NCI-H1092 treated with DMSO at 0.1 percent for 48 hours (cell line): ENCODE results near the gene PNPLA1.

Experiments
- DNase-seq: peaks from one replicate; lab custom pipeline; 2025; lab: John Stamatoyannopoulos, UW

Gene PNPLA1

GRCh38 chr6:36317623-36318022 lies 47.8 kb downstream of the PNPLA1 start:
- no peak for DNase-seq

DNA sequence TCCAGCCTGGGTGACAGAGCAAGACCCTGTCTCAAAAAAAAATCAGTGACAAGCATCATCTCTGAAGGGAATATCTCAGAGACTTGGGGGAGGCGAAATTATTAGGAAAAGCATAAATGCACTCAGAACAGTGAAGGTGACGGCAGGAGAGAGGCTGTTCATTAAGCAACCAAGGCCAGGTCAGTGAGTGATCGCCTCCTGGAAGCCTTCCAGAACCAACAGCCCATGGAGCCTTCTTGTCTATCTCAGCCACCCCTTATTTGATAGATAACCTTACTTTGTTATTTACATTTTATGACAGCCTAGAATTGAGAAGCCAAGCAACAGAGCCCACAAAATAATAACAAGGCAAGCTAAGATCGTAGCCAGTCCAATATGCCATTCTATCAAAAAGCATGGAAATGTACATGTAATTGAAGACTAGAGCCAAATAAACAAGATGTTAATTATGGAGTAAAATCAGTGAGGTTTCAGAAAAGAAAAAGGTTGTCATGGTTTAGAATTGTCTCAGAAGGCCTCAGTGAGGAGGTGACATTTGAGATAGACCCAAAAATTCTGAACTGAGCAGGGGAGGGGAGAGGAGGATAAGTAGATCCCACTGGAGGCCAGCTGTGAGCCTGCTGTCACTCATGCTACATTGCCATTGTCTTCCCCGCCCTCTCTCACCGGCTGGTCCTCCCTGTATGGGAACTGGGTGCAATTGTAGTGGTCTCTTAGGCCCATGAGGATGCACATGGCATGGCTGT lies 49.0 kb downstream of the PNPLA1 start:
- DNase-seq: peak; percentile 40

GRCh38 chr6:36319436-36319762 lies 49.5 kb downstream of the PNPLA1 start:
- peak; percentile 82 for DNase-seq

GRCh38 chr6:36319821-36320220 lies 50.0 kb downstream of the PNPLA1 start:
- no peak for DNase-seq

GRCh38 chr6:36320475-36320874 lies 50.6 kb downstream of the PNPLA1 start:
- DNase-seq: peak; percentile 16

DNA sequence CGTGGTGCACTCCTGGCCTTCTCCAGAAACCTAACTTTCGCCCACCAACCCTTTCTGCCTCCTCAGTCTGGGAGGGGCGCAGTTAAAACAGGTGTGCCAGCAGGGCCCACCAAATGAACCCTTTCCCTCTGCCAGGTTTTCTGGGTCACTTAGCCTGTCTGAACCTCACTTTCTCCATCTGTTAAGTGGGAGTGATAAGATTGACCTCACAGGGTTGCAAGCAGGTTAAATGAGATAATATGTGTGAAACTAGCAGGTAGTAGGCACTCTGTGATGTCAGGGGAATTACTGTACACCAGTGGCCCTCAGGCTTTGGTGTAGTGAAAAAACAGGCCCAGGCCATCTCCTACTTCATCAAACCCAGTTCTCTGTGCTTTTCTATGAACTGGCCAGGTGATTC lies 52.7 kb downstream of the PNPLA1 start:
- no peak for DNase-seq

GRCh38 chr6:36323062-36323461 lies 53.2 kb downstream of the PNPLA1 start:
- DNase-seq: no peak

DNA sequence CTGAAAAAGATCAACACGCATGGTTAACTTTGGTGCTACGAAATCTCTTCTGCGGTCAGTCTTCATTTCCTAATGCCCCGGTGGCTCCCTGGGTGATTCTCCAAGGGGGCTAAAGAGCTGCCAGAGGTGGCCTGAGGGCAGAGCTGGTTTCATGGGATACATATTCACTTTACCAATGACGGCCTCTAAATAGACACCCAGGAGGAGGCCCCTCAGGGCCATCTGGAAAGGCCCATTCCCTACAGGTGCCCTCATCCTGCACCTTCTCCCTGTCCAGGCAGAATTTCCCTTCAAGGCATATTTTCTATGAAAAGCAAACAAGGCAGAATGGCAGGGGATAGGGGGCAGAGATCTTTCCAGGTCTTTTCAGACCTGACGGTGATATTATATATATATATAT lies 54.3 kb downstream of the PNPLA1 start:
- DNase-seq: no peak

- no peak for DNase-seq
Observed at GRCh38 chr6:36324715-36325114, 54.9 kb downstream of the PNPLA1 start.

- peak; percentile 19 for DNase-seq
Observed at GRCh38 chr6:36326356-36326995, 56.6 kb downstream of the PNPLA1 start.

DNA sequence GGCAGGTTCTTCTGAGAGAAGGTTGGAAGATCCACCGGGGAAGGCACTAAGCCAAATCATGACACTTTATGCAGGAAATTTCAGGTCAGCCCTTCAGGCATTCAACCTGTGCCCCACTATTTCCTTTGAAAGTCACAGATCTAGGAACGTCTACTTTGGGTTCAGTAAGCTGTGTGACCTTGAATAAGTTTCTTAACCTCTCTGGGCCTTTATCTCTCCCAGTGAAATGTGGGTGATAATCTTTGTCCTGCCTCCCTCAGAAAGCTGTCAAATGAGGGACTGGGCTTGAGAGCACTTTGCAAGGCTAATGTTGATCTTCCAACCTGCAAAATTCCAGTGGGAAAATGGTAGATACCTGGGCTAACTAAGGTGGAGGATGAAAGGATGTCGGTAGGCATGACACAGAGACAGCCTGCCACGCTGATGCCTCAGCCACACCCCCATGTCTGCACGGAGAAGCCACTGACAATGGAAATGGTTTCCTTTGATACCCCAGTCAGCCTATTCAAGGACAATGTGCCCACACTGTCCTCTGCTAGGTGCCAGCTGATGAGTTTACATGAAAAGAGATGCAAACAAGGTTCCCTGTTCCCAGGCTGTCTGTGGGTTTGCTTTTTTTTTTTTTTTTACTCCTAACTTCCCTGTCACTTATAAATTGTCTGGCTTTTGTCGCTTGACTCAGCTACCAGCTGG lies 57.5 kb downstream of the PNPLA1 start:
- no peak for DNase-seq

DNA sequence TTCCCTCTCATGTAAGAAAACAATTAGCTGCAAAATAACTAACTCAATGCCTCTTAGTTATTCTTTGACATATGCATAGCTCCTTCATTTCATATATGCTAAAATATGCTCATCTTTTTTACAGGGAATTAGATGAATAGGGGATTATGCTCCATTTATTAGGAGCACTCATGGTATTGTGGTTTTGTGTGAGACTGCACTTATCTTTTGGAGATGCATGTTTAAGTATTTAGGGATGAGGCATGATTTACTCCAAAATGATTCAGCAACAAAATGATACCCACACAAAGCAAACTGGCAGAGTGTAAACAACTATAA lies 58.0 kb downstream of the PNPLA1 start:
- DNase-seq: no peak

- no peak for DNase-seq
Observed at GRCh38 chr6:36328600-36328999, 58.7 kb downstream of the PNPLA1 start.

- peak; percentile 3 for DNase-seq
Observed at GRCh38 chr6:36329798-36330291, 60.0 kb downstream of the PNPLA1 start.

GRCh38 chr6:36330366-36330765 lies 60.5 kb downstream of the PNPLA1 start:
- DNase-seq: no peak

DNA sequence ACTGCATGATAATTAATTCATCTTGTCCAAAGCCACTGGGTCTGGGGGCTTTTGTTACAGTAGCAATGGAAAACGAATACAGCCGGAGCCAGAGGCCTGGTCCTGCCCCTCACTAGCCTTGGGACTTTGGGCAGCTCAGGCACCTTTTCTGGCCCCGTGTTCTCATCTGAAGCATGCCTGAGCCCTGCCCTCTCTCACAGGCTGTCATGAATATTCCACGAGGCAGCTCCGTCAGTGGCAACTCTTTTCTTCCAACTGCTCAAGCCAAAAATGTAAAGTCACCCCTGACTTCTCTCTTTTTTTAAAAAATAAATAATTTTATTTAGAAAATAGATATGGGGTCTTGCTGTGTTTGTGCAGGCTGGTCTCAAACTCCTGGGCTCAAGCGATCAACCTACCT lies 61.5 kb downstream of the PNPLA1 start:
- DNase-seq: no peak

GRCh38 chr6:36333171-36333895 lies 63.5 kb downstream of the PNPLA1 start:
- no peak for DNase-seq

DNA sequence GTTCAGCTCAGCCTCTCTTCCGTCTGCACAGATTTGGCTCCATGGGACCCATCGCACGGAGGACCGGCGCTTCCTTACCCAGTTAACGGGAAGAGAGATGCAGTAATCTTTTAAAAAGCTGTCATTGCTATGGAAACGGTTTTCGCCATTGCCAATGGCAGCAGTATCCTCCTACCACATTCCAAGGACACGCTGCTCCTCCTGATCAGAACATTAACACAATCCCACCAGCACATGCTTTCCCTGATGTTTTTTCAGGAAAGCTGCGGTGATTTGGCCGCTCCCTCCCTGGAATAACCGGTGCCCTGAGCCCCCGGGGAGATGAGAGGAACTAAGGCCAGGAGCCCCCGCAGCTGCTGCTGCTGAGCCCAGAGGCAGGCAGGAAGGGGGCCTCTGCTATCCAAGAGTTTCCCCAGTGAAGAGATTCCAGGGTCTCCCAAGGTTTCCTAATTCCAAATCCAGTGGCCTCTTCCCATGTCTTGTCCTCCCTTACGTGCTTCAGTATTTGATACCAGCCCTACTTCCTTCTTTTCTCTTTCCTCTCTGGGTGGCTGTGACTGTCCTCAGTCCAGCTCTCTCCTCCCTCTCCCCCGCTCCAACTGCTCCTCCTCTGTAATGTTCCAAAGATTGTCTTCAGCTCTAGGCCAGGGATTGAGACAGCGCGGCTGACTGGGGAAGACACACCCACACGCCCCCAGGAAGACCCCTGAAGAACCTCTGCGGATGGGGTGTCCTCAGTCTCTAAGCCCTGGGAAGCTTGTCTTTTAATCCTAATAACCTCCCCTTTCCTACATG lies 64.3 kb downstream of the PNPLA1 start:
- DNase-seq: no peak

- no peak for DNase-seq
Observed at GRCh38 chr6:36334832-36335459, 65.1 kb downstream of the PNPLA1 start.

- no peak for DNase-seq
Observed at GRCh38 chr6:36335465-36336207, 65.8 kb downstream of the PNPLA1 start.
